WERI-Rb-1 (cell line): ENCODE data around the gene DOCK10.

Experiments used
- DNase-seq: peaks from one replicate; pipeline ENCODE4 v3.0.0-alpha.2; 2020
- H3K27ac ChIP-seq: fragments of 250-450 bp; sonication (Bioruptor Pico); 2 replicates; pipeline ENCODE4 v1.5.1; 2020; ENCODE audit warnings: mild to moderate bottlenecking, moderate library complexity
- H3K27me3 ChIP-seq: fragments of 250-450 bp; sonication (Bioruptor Pico); 2 replicates; pipeline ENCODE4 v1.5.1; 2021; ENCODE audit warnings: mild to moderate bottlenecking, low read depth, moderate library complexity; ENCODE audit not compliant: insufficient read depth, severe bottlenecking
- H3K36me3 ChIP-seq: fragments of 250-450 bp; sonication (Bioruptor Pico); 2 replicates; pipeline ENCODE4 v1.5.1; 2020; ENCODE audit warnings: mild to moderate bottlenecking, moderate library complexity
- H3K4me3 ChIP-seq: 2 replicates; pipeline ENCODE4 v1.5.1; 2011; ENCODE audit warnings: low read depth, mild to moderate bottlenecking, control low read depth, low read length
- H3K9me3 ChIP-seq: fragments of 250-450 bp; sonication (Bioruptor Pico); 2 replicates; pipeline ENCODE4 v1.5.1; 2021; ENCODE audit warnings: mild to moderate bottlenecking, moderate library complexity; ENCODE audit not compliant: severe bottlenecking
- TF ChIP-seq, protein P1 (sequence below): IDR thresholded peaks from 2 replicates; pipeline ENCODE4 v1.5.1; 2011; ENCODE audit warnings: low read depth, mild to moderate bottlenecking, control low read depth, inconsistent platforms, low read length

Gene DOCK10

GRCh38 chr2:225009768-225010167 lies 32.5 kb downstream of the DOCK10 start:
- Histone ChIP-seq H3K36me3 (no peaks in the 10 kb centered on the region), H3K27ac (no peak overlapping the region), H3K4me3 (no peak overlapping the region), H3K9me3 (no peaks in the 10 kb centered on the region), H3K27me3 (no peaks in the 10 kb centered on the region)
- TF ChIP-seq, protein P1, sequence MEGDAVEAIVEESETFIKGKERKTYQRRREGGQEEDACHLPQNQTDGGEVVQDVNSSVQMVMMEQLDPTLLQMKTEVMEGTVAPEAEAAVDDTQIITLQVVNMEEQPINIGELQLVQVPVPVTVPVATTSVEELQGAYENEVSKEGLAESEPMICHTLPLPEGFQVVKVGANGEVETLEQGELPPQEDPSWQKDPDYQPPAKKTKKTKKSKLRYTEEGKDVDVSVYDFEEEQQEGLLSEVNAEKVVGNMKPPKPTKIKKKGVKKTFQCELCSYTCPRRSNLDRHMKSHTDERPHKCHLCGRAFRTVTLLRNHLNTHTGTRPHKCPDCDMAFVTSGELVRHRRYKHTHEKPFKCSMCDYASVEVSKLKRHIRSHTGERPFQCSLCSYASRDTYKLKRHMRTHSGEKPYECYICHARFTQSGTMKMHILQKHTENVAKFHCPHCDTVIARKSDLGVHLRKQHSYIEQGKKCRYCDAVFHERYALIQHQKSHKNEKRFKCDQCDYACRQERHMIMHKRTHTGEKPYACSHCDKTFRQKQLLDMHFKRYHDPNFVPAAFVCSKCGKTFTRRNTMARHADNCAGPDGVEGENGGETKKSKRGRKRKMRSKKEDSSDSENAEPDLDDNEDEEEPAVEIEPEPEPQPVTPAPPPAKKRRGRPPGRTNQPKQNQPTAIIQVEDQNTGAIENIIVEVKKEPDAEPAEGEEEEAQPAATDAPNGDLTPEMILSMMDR: no peak
- no peak for DNase-seq

GRCh38 chr2:225008935-225009334 lies 33.3 kb downstream of the DOCK10 start:
- TF ChIP-seq, protein P1: peak; percentile 52
- Histone ChIP-seq H3K27ac (no peak overlapping the region), H3K36me3 (no peaks in the 10 kb centered on the region), H3K27me3 (no peaks in the 10 kb centered on the region), H3K4me3 (no peak overlapping the region), H3K9me3 (no peaks in the 10 kb centered on the region)
- DNase-seq: peak; percentile 29

GRCh38 chr2:225008179-225008856 lies 34.0 kb downstream of the DOCK10 start:
- Histone ChIP-seq H3K9me3 (no peaks in the 10 kb centered on the region), H3K27ac (no peak overlapping the region), H3K27me3 (no peaks in the 10 kb centered on the region), H3K4me3 (no peak overlapping the region), H3K36me3 (no peaks in the 10 kb centered on the region)
- TF ChIP-seq, protein P1: no peak
- DNase-seq: no peak

GRCh38 chr2:225006730-225007129 lies 35.5 kb downstream of the DOCK10 start:
- H3K9me3 ChIP-seq: no peaks in the 10 kb centered on the region
- H3K27me3 ChIP-seq: no peaks in the 10 kb centered on the region
- no peak overlapping the region for H3K27ac ChIP-seq
- TF ChIP-seq, protein P1: no peak
- no peak for DNase-seq
- no peaks in the 10 kb centered on the region for H3K36me3 ChIP-seq
- H3K4me3 ChIP-seq: no peak overlapping the region

- TF ChIP-seq, protein P1: no peak
- DNase-seq: no peak
- no peak overlapping the region for H3K4me3 ChIP-seq
- no peak overlapping the region for H3K27ac ChIP-seq
- no peaks in the 10 kb centered on the region for H3K36me3 ChIP-seq
- no peaks in the 10 kb centered on the region for H3K27me3 ChIP-seq
- no peaks in the 10 kb centered on the region for H3K9me3 ChIP-seq
These were observed 37.7 kb downstream of the DOCK10 start for GRCh38 chr2:225004597-225004996.

DNA sequence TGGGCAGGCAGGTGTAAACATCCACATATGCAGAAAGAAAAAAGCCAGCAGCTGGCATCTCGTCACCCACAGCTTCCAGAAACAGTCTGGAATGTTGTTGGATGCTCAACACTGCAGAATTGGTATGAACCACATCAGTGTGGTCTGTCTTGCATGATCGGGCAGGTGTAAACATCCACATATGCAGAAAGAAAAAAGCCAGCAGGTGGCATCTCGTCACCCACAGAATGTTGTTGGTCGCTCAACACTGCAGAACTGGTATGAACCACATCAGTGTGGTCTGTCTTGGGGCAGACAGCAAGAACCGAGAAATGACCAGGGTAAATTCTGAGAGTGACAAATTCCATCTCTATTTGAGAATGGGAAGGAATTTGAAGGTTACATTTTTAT lies 39.6 kb downstream of the DOCK10 start:
- no peak for DNase-seq

More for the DNA sequence above, 39.6 kb downstream of the DOCK10 start:
- no peaks in the 10 kb centered on the region for H3K36me3 ChIP-seq
- H3K4me3 ChIP-seq: no peak overlapping the region
- H3K27ac ChIP-seq: no peak overlapping the region
- TF ChIP-seq, protein P1: no peak
- no peaks in the 10 kb centered on the region for H3K9me3 ChIP-seq
- no peaks in the 10 kb centered on the region for H3K27me3 ChIP-seq
